ENCODE measurements around the gene RPP25L.
A peak's percentile ranks its signal among the peaks of the same experiment; 100 is the strongest.

The RPP25L gene

GRCh38 chr9:34637356-34638137, 25.6 kb upstream of the RPP25L start, which contains the start of gene SIGMAR1:
Gene SIGMAR1, minus strand, starts transcription at chr9:34637787. Its CDS starts 90 bp downstream, at chr9:34637697.
- DNase-seq: peak; percentile 95

- peak; percentile 66 for DNase-seq
Observed at GRCh38 chr9:34636791-34637355, 25.0 kb upstream of the RPP25L start.

DNA sequence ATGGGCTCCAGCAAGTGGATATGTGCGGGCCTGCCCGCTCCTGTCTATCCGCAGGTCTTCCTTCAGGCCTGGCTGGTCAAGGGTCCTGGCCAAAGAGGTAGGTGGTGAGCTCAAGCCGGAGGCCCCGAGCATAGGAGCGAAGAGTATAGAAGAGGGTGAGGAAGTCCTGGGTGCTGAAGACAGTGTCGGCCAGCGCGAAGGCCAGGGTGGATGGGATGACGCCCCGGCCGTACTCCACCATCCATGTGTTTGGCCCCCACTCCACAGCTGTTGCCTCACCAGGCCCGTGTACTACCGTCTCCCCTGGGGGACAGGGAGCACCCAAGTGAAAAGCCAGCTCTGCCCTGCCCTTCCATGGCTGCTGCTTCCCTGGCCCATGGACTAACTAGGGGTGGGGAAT, 23.7 kb upstream of the RPP25L start:
- no peak for DNase-seq

DNA sequence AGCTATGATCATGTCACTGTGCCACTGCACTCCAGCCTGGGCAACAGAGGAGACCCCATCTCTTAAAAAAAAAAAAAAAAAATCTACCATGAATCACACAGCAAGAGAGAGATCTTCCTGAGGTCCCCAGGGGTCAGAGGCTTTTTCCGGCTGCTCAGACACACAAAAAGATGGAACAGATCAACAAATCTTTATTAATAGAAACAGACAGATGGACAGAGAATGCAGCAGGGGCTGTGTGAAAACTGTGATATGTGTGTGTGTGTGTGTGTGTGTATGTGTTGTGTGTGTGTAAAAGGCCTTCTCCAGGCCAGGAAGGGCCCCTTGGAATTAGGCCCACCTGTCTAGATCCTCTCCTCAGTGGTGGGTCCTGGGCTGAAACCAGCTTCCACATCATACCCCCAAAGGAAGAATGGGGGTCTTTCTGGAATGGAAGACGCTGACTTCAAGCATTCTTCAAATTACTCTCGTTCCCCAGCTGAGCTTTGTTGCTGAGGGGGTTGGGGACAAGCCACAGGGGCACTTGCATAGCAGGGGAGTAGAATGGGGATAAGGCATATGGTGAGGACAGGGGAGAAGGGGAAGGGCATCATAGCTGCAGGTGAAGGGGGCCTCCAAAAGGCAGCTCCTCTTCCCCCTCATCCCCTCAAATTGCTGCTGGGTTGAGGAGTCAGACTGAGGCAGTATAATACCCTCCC, 22.8 kb upstream of the RPP25L start:
- DNase-seq: no peak

GRCh38 chr9:34633851-34634550, 22.1 kb upstream of the RPP25L start:
- DNase-seq: peak; percentile 68

GRCh38 chr9:34633166-34633565, 21.3 kb upstream of the RPP25L start:
- DNase-seq: no peak

- no peak for DNase-seq
Observed at GRCh38 chr9:34630402-34631154, 18.7 kb upstream of the RPP25L start.

DNA sequence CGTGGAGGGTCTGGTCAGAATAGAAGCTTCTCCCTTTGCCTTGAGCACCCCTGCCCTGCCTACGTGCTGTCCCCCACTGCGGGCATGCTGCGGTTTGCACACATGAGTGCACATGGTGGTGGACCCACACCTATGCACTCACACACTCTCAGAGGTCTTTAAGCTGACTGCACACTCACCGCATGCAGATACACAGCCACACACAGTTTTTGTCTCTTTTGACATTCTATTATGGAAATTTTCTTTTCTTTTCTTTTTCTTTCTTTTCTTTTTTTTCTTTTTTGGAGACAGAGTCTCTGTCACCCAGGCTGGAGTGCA, 17.6 kb upstream of the RPP25L start:
- DNase-seq: no peak

DNA sequence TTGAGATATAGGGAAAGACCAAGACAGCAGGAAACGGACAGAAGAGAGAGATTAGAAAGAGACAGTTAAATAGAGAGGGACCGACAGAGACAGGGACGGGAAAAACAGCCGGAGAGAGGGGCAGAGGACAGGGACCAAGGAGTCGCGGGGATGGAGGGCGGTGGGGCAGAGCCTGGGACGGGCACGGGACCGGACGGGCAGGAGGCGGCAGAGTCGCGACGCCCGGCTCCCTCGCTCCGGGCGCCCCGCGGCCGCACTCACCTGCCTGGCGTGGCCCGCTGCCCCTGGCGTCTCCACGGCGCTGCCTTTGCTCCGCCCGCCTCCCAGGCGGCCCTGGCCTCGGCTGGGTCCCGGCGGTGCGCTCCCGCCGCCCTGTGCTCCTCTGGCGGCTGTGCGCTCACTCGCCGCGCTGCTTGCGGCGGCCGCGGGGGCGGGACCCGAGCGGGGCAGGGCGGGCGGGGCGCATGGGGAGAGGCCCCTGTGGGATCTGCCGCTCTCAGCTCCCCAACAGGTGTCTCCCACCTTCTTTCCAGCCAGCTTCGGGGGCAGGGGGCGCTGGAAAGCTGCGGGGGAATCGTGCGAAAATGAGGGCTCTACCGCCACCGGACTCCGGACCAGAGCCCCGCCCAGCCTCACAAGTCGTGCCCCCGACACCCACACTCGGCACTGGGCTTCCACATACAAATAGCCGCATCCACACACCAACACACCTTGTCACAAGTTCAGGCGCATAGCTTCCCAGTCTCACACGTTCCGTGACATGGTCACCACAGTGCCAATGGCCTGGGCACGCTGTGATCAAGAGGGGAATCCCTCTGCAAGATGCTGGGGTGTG, 17.0 kb upstream of the RPP25L start, which contains the start of gene ARID3C:
ARID3C (minus strand) TSS at position 411 of the 835 bp plus-strand sequence. CDS start 1,052 bp downstream, outside the sequence.
- DNase-seq: peak; percentile 69

- DNase-seq: peak; percentile 6
Observed at GRCh38 chr9:34627716-34628655, 16.1 kb upstream of the RPP25L start.

GRCh38 chr9:34625186-34625486, 13.2 kb upstream of the RPP25L start:
- DNase-seq: no peak

DNA sequence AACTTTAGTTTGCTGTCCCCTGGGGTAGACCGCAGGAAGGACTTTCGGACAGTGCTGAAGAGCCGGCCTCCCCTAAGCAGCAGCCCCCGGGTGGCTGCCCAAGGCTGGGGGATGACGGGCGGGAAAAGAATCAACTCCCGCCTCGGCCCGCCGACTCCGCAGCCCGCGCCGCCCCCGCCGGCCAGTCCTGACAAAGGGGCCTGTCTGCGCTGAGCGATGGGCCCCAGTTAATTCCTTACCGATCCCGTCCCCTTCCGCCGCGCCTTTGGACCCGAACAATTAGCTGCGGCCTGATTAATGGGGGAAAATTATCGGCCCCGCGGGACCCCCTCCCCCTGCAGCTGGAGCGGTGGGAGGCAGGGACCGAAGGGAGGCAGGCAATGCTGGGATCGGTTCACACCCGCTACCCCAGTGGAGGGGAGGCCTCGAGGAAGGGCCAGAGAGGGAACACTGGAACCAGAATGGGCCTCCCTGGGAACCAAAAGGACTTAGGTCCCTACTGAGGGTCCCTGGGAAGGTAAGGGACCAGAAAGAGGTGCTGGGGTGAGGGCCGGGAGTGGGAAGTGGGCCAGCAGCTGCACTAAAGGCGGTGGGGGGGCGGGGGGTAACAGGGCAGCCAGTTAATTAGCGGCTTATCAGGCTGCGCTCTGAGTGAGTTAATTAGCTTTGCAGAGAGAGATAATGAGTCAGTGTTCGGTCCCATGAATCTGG, 12.7 kb upstream of the RPP25L start:
- no peak for DNase-seq

DNA sequence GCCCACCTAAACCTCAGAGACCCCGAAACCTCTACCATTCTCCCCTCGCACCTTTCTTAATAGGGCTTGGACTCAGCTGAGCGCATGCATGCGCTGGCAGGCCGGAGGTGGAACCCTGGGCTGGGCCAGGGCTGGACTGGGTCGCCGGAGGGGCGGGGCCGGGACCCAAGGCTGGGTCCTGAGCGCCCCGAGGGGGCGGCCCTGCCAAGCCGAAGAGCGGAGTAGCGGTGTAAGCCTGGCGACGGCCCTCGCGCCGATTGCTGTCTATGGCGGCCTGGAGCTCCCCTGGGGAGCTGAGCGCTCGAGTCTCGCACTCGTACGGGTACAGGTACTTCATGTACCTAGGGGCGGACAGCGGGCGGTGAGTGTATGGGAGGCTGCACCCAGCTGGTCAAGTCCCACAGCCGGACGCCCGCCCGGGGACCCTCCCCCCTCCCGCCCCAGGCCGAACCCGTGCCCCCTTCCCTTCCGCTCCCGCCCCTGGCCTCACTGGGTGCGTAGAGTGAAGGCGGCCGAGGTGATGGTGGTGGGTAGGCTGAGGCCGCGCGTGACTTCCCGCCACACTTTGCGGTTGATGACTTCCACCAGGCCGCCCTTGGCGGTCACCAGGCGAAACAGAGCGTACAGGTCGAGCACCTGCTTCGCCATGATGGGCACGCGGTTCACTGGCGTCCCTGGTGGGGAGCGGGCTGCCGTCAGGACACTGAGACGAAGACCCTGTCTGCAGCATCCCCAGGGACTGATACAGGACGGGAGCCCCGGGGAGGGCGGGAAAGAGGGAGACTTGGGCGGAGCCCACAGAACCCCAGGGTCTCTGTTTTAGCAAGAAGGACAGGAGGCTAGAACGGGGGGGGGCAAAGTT, 11.7 kb upstream of the RPP25L start:
- peak; percentile 36 for DNase-seq

- DNase-seq: peak; percentile 94
Observed at GRCh38 chr9:34620061-34620994, 8.4 kb upstream of the RPP25L start, which contains the start of gene DCTN3. Gene DCTN3, minus strand, starts transcription at chr9:34620495. Its CDS starts 31 bp downstream, at chr9:34620464.

- DNase-seq: no peak
Observed at GRCh38 chr9:34615132-34615531, 3.2 kb upstream of the RPP25L start.

- DNase-seq: peak; percentile 82
Observed at GRCh38 chr9:34612788-34613390, 992 bp upstream of the RPP25L start.

DNA sequence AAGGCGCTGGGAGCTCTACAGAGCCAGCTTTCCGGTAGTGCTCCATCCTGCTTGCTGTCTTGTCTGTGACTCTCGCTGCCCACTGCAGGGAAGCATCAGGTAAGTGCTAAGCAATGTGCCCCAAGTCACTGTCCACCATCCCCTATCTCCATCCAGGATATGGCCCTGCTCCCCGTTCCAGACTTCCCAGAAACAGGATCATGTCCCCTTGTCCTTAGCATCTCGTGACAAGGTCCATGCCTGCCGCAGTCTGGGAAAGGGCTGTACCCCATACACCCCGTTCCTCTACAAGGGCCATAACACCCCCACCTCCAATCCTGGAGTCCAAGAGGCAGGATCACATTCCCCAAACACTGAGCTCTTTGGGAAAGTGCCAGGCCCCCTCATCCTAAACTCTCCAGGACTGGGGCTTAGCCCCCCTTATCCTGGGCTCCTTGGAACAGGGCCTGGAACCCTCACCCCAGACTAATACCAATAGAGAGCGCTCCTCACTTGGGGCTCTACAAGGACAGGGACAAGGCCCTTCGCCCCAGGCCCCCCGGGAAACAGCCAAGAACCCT, 566 bp downstream of the RPP25L start:
- DNase-seq: peak; percentile 26
